A673 (cell line): ENCODE measurements around the gene ABCG1. TPM values are rescaled to one million over a fixed set of nuclear protein-coding genes. Genes with fewer than 3 reads are reported as not detected.

ENCODE experiments used
- BruUV-seq: library from RNA; stranded (reverse); fragments of 400-500 nt; replicated peaks from 2 replicates; lab custom pipeline; 2021; lab: Mats Ljungman, UMichigan
- CTCF ChIA-PET: fragments of 300-600 bp; sonication (Branson Sonifier 250); formaldehyde crosslinking; loops from one replicate; lab custom pipeline; 2022; ENCODE audit warnings: antibody characterized with exemption; lab: Charles Lee
- POLR2A ChIA-PET: fragments of 300-600 bp; sonication (Branson Sonifier 250); formaldehyde crosslinking; loops from one replicate; lab custom pipeline; 2022; ENCODE audit warnings: antibody characterized with exemption; ENCODE audit not compliant: low non-redundant PET; lab: Charles Lee
- DNase-seq: peaks from one replicate; pipeline ENCODE4 v3.0.0-alpha.2; 2015; ENCODE audit warnings: low spot score
- H3K27ac ChIP-seq: fragments of 200-600 bp; sonication (generic); 2 replicates; pipeline ENCODE4 v1.5.1; 2016; ENCODE audit warnings: mixed run types, low read depth, mild to moderate bottlenecking, mixed read lengths, antibody characterized with exemption, low read length; ENCODE audit not compliant: poor library complexity, severe bottlenecking
- H3K27me3 ChIP-seq: fragments of 200-600 bp; sonication (generic); replicated peaks from 2 replicates; pipeline ENCODE4 v1.6.1; 2017; ENCODE audit warnings: mixed run types, low read depth, mild to moderate bottlenecking, mixed read lengths, antibody characterized with exemption, low read length; ENCODE audit not compliant: insufficient read depth, poor library complexity
- H3K36me3 ChIP-seq: fragments of 200-600 bp; sonication (generic); 2 replicates; pipeline ENCODE4 v1.6.1; 2016; ENCODE audit warnings: mixed run types, mild to moderate bottlenecking, mixed read lengths, antibody characterized with exemption, low read length; ENCODE audit not compliant: insufficient read depth, poor library complexity, severe bottlenecking
- H3K4me1 ChIP-seq: fragments of 200-600 bp; sonication (generic); 2 replicates; pipeline ENCODE4 v1.6.1; 2017; ENCODE audit warnings: mixed run types, mild to moderate bottlenecking, mixed read lengths, antibody characterized with exemption, low read length; ENCODE audit not compliant: insufficient read depth, poor library complexity, severe bottlenecking
- H3K4me3 ChIP-seq: fragments of 200-600 bp; sonication (generic); 2 replicates; pipeline ENCODE4 v1.5.1; 2016; ENCODE audit warnings: low read depth, mixed run types, mild to moderate bottlenecking, mixed read lengths, low read length; ENCODE audit not compliant: poor library complexity, severe bottlenecking
- H3K9me3 ChIP-seq: fragments of 200-600 bp; sonication (generic); 2 replicates; pipeline ENCODE4 v1.6.1; 2016; ENCODE audit warnings: mixed run types, low read depth, mild to moderate bottlenecking, mixed read lengths, antibody characterized with exemption, low read length; ENCODE audit not compliant: poor library complexity, severe bottlenecking
- EZH2 ChIP-seq: fragments of 200-600 bp; sonication (generic); IDR thresholded peaks from 2 replicates; pipeline ENCODE4 v1.6.1; 2017; ENCODE audit warnings: borderline replicate concordance, low read depth, mild to moderate bottlenecking, mixed read lengths, antibody characterized with exemption, low read length; ENCODE audit not compliant: poor library complexity, severe bottlenecking
- intact Hi-C: fragments of 100-400 bp; cut with micrococcal nuclease; formaldehyde crosslinking; loops from one replicate; pipeline ENCODE4 v1.10.0; 2022; ENCODE audit not compliant: unreplicated experiment
- total RNA-seq: library from RNA; stranded (reverse); gene quantifications from 2 replicates; pipeline ENCODE4 v1.2.3, GENCODE V29; 2021
- TF ChIP-seq, protein P1 (sequence below): fragments of 300-800, 200-600 bp; sonication (generic); conservative IDR thresholded peaks from 2 replicates; pipeline ENCODE4 v1.5.1; 2017; ENCODE audit warnings: low read depth, mild to moderate bottlenecking, antibody characterized with exemption, low read length, moderate library complexity, mixed read lengths

Gene ABCG1
- total RNA-seq, 1 experiment from 2014 or later: 3.4 TPM

DNA sequence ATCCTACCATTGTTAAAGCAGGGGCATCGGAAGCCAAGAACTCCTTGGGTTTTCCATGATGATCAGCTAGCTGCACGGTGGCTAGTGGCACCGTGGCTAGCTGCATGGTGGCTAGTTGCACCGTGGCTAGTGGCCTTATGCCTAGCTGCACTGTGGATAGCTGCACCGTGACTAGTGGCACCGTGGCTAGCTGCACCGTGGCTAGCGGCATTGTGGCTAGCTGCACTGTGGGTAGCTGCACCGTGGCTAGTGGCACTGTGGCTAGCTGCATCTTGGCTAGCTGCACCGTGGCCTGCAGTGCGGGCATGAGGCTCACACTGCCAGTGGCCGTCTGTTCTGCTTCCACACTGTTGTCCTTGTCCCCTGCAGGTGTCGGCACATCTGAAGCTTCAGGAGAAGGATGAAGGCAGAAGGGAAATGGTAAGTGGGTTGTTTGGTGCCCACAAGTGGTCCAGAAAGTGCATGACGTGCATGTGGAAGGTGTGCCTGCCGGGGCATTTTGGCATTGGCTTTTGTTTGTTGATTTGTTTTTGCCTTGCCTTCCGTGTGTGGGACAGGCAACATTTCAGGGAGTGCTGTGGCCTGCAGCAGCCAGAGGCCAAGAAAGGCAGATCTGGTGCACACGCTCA, 57.7 kb downstream of the ABCG1 start:
- TF ChIP-seq, protein P1, sequence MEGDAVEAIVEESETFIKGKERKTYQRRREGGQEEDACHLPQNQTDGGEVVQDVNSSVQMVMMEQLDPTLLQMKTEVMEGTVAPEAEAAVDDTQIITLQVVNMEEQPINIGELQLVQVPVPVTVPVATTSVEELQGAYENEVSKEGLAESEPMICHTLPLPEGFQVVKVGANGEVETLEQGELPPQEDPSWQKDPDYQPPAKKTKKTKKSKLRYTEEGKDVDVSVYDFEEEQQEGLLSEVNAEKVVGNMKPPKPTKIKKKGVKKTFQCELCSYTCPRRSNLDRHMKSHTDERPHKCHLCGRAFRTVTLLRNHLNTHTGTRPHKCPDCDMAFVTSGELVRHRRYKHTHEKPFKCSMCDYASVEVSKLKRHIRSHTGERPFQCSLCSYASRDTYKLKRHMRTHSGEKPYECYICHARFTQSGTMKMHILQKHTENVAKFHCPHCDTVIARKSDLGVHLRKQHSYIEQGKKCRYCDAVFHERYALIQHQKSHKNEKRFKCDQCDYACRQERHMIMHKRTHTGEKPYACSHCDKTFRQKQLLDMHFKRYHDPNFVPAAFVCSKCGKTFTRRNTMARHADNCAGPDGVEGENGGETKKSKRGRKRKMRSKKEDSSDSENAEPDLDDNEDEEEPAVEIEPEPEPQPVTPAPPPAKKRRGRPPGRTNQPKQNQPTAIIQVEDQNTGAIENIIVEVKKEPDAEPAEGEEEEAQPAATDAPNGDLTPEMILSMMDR: 0 out of 2 replicates have a peak, but pooled peaks have one; percentile 29
- TF ChIP-seq EZH2: no peak
- intact Hi-C loops: no loop called here
- BruUV-seq: no TSS peak
- no peak overlapping the region for H3K27ac ChIP-seq
- no peaks in the 10 kb centered on the region for H3K27me3 ChIP-seq
- H3K9me3 ChIP-seq: no peaks in the 10 kb centered on the region
- H3K4me3 ChIP-seq: no peak overlapping the region
- no peaks in the 10 kb centered on the region for H3K4me1 ChIP-seq
- ChIA-PET POLR2A (no interaction called here), CTCF (interaction anchor here (0.6 kb wide), 2 partner anchors 18 to 124 kb away, joined by 3 read pairs; no protein-coding TSS in a partner anchor)
- H3K36me3 ChIP-seq: no peaks in the 10 kb centered on the region
- no peak for DNase-seq

DNA sequence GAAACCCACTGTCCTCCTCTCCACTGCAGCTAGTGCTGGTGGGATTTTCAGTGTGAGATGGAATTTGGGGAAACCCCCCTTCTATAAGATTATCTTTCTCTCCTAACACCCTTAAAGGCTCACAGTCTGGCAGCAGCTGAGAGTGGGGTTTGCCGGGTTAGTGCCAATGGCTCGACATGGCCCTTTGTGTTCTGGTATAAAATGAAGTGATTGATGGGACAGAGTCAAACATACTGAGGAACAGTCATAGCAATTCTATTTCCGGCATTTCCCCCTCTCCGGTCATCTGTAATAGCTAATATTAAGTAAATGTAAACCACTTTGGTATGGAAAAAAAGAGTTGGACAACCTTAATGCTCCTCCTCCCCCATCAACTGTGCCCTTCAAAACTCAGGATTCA, 58.7 kb downstream of the ABCG1 start:
- intact Hi-C loops: no loop called here
- DNase-seq: no peak
- Histone ChIP-seq H3K9me3 (no peaks in the 10 kb centered on the region), H3K36me3 (no peaks in the 10 kb centered on the region), H3K4me1 (no peaks in the 10 kb centered on the region), H3K27me3 (no peaks in the 10 kb centered on the region), H3K4me3 (no peak overlapping the region), H3K27ac (no peak overlapping the region)
- ChIA-PET CTCF (no interaction called here), POLR2A (no interaction called here)
- TF ChIP-seq EZH2: no peak
- TF ChIP-seq, protein P1: no peak
- BruUV-seq: no TSS peak

DNA sequence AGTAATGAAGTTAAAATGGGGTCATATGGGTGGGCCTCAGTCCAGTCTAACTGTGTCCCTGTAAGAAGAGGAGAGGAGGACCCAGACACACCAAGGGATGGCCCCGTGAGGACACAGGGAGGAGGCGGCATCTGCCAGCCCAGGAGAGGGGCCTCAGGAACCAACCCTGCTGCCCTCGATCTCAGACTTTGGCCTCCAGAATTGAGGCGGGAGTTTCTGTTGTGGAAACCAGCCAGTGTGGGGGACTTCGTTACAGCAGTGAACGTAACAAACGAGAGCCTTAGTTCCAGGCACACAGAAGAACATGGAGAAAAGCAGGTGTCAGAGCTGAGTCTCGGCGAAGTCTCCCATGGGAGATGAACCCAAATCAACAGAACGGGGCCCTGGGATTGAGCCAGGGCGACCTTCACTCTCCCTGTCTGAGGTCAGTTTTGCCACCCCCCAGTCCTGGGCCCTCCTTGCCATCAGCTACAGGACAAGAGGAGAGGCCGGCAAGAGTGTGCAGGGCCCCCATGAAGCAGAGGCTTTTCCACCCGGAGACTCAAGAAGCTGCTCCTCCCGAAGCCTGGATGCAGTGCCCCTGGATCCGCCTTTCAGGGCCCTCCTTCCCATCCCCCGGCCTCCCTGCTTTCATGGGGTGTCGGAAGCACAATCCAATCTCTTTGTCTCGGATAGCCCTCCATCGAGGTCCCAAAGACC, 59.7 kb downstream of the ABCG1 start:
- POLR2A ChIA-PET: no interaction called here
- CTCF ChIA-PET: no interaction called here
- Histone ChIP-seq H3K27ac (no peak overlapping the region), H3K9me3 (no peaks in the 10 kb centered on the region), H3K36me3 (no peaks in the 10 kb centered on the region), H3K4me1 (no peaks in the 10 kb centered on the region), H3K27me3 (no peaks in the 10 kb centered on the region), H3K4me3 (no peak overlapping the region)
- no TSS peak for BruUV-seq
- intact Hi-C loops: no loop called here
- DNase-seq: no peak
- no peak for TF ChIP-seq EZH2
- TF ChIP-seq, protein P1: no peak
